Skeletal muscle cell (primary cell): ENCODE measurements around the gene CPLANE2.
"Not testable (repeated sequence)": the region's sequence is repeated elsewhere in the genome, so short reads cannot be mapped to it uniquely, and the experiment has no call there.

Experiments
- DNase-seq: peaks from one replicate; pipeline ENCODE4 v3.0.0-alpha.2; 2010; ENCODE audit warnings: low read depth
- H3K4me3 ChIP-seq: 2 replicates; pipeline ENCODE4 v1.5.1; 2011; ENCODE audit warnings: low read depth, mild to moderate bottlenecking, control low read depth, low read length, moderate library complexity

Gene CPLANE2

DNA sequence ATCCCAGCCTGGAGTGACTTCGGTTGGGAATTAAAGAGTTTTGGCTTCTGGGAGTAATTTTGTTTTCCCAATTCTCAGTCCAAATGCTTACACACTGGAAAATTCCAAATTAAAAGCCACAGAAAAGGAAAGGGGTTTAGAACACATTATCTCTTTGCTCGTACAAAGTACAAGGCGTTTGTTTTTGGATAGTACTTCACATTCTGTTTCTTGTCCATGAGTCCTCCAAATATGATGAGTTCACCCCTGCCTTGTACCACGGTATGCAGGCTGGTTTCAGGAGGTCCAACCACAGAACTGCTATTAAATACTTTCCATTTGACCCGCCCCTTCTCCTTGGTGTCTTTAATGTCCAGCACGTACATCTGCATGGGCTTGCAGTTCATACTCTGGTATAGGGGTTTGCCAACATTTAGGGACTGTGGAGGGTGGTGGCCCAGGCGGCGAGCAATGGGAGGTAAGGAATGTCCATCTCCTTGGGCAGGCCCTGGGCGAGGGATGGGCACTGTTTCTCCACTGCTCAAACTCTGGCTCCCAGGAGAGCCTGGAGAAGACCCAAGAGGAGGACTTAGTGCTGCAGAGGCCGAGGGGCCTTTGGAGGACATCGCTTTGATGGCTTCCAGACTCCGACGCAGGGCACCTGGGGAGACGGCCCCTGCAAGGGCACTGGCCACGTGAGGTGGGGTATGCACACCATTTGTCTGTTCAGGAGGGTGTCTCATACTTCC lies 13.7 kb upstream of the CPLANE2 start:
- H3K4me3 ChIP-seq: no peak overlapping the region
- DNase-seq: no peak

DNA sequence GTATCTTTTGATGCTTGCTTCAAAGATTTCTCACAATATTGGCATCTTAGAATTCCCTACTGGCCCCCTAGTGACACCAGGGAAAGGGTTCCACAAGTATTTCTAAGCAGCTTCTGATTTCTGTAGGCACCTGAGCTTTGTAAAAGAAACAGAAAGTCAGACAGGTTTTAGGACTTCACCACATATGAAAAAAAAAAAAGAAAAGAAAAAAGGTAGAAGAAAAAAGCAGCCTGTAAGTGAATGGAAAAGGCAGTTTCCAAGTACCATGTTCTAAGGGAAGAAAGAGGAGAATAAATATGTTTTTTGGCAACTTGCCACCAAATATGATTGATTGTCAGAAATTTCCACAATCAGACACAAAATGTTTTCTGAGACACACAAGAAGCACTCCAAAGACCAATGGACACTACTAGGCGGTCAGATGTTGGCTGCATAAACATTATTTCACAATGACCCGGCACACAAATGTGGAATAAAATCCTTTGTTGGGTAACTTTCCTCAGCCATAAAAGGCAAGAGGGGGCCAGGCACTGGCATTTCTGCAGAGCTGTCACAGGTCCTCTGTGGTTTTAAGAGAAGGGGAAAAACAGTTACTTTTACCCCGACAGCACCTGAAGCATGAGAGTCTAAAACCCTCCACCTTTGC lies 12.7 kb upstream of the CPLANE2 start:
- no peak overlapping the region for H3K4me3 ChIP-seq

DNA sequence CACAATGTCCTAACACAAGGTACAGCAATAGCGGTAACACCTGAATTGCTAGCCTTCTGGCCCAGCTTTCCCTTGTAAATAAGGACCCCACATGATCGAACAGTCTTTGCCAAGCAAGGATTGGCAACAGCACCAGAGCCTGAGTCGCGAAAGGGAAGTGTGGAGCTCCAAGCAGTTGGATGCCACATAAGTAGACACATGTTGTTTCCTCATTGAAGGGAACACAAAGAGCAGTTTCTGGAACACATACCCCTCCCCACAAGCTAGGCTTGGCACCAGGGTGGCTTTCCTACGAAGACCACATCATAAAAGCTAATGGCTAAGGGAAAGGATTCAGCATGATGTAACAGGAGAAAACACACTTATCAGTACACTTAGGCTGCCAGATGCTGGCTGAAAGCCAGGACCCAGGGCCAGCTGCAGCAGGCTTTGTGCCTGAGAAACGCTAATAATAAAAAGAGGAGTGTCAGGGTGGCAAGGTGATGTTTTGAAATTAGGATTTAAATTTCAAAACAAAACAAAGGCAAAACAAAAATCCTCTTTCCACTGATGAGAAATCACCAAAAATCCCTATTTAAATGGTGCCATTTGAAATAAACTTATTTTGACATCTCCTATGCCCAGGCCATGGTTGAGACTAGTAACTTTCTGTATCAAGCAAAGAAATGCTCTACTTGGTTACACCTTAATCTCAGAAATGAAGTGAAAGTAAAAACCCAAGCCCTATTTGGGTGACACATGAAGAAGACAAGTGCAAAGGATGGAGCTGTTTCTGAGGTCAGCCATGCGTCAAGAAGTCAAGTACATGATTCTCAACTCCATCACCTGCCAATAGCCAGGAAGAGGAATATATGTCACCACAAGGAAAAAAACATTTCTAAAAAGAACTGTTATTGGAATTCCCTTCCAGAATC lies 11.9 kb upstream of the CPLANE2 start:
- peak; percentile 90 for DNase-seq
- H3K4me3 ChIP-seq: no peak overlapping the region

More for the DNA sequence above, 12.7 kb upstream of the CPLANE2 start:
- DNase-seq: peak; percentile 64

DNA sequence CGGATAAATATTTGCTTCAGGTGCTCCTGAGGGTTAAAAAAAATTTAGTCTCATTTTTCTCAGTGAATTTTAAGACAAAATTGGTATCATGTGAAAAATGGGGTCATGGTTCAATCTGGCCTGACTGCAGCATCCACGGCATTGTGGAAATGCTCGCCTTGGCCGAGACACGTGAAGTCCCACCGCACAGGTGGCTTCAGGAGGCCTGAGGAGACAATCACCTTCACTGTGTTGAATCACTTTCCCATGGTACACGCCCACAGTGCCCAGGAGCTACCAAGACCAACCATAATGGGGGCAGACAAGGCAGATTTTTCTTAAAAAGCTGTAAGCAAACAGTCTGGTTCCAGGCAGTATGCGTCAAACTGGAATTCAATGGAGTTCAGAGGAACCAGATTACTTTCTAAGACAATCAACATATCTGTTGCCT lies 11.0 kb upstream of the CPLANE2 start:
- H3K4me3 ChIP-seq: no peak overlapping the region
- no peak for DNase-seq

DNA sequence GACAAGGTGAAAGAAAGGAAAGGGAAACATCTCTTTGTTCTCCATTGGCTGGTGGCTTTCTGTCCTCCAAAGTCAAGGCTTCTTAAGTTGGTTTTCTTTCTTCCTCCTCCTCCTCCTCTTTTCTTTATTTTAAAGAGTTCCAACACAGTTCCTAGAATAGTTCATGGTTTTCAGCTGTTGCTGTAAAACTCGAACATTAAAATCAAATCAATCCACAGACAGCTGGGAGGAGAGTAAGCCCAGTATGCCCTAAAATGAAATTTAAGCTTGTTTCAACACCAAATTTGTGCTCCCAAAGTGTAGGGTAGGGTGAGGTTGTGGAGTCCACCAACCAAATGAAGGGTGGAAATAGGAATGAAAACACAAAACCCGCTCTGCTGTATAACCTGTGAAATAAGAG lies 10.5 kb upstream of the CPLANE2 start:
- no peak overlapping the region for H3K4me3 ChIP-seq
- no peak for DNase-seq

DNA sequence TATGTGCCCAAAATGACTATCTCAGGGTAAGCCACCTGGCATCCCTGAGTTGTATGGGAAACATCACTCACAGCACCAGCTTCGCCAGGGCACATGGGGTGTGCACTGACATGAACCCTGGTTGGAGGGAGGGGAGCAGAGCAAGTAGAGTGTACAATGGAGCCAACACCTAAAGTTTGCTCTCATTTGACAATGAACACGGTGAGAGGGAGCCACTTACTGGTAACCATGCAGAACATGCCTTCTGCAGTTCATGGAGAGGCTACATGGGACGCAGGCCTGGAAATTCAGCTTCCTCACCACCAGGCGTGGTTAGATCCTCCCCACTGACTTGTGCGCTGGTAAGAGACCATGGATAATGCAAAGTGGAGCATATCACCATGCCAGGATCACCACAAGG lies 10.0 kb upstream of the CPLANE2 start:
- DNase-seq: no peak
- no peak overlapping the region for H3K4me3 ChIP-seq

DNA sequence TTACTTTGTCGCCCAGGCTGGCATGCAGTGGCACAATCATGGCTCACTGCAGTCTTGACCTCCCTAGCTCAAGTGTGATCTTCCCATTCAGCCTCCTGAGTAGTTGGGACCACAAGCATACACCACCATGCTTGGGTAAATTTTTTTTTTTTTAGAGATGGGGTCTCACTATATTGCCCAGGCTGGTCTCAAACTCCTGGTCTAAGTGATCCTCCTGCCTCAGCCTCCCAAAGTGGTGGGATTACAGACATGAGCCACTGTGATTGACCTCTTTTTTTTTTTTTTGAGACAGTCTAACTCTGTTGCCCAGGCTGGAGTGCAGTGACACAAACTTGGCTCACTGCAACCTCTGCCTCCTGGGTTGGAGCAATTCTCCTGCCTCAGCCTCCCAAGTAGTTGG lies 9.3 kb upstream of the CPLANE2 start:
- not testable (repeated sequence) for H3K4me3 ChIP-seq

DNA sequence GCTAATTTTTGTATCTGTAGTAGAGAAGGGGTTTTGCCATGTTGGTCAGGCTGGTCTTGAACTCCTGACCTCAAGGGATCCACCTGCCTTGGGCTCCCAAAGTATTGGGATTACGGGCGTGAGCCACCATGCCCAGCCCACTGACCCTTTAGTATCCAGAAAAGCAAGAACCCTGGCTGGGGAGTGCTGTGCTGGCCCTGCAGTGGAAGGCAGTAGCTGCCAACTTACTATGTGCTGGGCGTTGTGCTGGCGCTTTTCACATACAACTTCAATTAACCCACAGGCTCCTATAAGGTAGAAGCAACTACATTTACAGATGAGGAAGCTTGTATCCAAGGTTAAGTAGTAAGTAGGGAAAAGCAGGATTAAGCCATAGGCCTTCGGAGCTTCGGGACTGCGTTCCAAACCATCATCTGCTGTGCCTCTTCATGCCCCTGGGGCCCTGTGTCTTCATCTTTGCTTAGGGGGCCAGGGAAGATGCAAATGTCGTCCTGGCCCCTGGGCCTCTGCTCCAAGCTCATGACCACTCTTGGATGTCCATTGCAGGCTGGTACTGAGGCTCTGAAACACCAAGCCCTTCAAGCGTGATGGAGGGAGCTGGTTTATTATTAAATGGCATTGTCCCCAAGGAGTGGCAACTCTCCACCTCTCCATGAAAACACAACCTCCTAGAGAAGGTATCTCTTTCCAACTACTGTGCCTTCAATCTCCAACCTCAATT lies 8.7 kb upstream of the CPLANE2 start:
- no peak for DNase-seq
- no peak overlapping the region for H3K4me3 ChIP-seq

More for the DNA sequence above, 9.3 kb upstream of the CPLANE2 start:
- not testable (repeated sequence) for DNase-seq

DNA sequence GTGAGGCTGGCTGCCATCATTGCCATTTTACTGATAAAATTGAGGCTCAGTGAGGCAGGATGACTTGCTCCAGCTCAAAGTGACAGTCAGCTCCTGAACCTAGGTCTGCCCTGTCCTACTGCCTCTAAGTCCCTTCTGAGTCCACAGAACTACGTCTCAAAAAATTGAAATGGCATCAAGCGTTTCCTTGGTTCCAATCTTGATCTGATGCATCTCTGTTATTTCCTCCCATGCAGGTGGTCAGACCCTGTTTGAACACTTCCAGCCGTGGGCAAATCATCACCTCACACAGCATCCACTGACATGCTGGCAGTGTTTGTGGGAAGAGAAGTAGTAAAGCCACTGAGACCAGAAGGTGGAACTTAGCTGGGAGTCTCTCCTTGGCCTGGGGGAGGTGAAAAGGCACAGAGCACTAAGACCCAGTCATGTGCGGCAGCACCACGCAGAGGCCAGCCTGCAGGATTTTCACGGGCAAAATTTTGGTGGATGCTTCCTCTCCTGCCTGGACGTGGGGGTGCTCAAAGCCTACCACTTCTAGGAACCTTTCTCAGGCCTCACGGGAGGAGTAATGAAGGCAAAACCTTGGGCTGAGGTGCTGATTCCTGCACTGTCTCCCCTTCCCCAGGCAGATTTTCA lies 7.8 kb upstream of the CPLANE2 start:
- DNase-seq: no peak
- no peak overlapping the region for H3K4me3 ChIP-seq

DNA sequence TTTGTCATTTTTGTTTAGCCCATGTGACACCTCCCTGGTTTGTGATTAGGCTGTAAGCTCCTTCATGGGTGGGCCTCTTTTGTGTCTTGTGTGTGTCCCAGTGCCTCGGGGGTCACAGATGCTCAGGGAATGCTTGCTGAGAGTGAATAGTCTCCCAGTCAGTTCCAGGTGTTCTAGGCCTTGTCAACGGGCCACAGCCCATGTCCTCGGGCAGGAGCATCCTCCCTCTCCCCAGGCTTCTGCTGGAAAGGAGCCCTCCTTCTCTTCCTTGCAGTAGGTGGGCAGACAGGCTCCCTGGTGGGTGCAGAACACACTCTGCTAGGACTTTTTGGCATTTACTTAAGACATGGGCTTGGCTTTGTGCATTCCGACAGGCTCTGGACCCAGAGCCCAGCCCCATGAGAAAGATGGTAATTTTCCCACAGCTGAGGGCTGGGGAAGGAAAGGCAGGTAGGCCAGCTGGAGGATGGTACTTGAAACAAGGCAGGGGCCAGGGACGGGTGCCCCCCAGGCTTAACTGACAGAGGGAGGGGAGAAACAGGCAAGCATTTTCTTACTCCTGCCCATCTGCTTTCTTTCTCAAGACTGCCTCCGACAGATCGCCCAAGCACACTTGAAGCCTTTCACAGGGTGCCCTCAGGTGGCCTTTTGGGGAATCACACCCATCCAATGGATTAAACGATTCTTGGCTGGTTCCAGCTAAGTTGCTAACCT lies 7.1 kb upstream of the CPLANE2 start:
- H3K4me3 ChIP-seq: no peak overlapping the region
- peak; percentile 31 for DNase-seq

DNA sequence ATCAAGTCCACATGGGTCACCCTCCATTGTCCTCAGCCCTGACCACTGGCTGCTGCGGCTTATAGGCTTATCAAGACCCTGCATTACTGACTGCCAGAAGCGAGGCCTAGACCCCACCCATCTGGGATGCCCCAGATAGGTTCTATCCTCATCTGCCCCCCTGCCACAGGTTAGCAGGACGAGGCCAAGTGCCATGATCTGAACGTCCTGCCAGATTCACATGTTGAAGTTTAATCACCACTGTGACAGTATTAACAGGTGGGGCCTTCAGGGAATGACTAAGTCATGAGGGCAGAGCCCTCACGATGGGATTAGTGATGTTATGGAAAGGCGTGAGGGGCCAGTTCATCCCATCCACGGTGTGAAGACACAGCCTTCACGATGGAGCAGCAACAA lies 6.2 kb upstream of the CPLANE2 start:
- no peak for DNase-seq
- no peak overlapping the region for H3K4me3 ChIP-seq

DNA sequence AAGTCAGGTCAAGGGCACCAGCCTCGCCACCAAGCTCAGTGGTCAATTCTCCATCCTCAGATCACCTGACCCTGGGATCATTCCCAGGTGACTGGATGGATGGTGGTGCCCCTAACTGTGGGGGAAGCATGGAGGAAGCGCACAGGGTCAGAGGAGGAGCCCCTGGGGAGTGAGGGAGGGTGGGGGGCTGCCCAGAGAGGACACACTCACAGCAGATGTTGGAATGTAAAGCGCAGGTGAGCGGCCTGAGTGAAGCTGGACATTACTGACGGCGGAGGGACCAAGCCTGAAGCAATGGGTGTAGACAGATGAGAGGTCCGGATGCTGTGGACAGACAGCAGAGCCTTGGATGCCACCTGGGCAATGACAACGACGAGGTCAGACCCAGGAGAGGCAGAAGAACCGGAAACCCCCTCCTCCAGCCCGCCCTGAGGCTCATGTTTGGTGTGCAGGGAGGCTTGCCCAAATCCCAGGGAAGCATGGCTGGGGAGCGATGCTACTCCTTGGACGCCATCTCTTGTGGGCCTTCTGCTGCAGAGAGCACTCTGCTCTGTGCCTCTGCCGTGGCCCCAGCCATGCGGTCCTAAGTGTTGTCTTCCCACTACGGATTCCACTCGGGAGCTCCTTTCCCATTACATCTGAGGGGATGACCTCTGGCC lies 5.7 kb upstream of the CPLANE2 start:
- H3K4me3 ChIP-seq: no peak overlapping the region
- DNase-seq: no peak

DNA sequence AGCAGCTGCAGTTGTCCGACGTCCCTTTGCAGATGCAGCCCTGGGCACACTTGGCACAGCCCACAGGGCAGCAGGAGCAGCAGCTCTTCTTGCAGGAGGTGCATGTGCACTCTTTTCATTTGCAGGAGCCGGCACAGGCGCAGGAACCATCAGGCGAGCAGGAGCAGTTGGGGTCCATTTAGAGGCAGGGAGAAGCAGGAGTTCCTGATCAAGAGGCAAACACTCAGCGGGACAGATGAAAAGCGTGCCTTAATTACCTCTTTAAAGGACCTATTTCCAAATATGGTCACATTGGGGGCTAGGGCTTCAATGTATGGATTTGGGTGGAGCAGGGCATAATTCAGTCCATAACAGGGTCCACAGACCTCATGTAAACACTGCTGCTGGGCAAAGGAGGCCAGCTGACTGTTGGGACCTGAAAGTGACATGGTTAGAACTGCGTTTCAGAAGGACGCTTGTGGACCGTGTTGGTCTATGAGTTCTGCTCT lies 4.3 kb upstream of the CPLANE2 start:
- no peak overlapping the region for H3K4me3 ChIP-seq
- no peak for DNase-seq

DNA sequence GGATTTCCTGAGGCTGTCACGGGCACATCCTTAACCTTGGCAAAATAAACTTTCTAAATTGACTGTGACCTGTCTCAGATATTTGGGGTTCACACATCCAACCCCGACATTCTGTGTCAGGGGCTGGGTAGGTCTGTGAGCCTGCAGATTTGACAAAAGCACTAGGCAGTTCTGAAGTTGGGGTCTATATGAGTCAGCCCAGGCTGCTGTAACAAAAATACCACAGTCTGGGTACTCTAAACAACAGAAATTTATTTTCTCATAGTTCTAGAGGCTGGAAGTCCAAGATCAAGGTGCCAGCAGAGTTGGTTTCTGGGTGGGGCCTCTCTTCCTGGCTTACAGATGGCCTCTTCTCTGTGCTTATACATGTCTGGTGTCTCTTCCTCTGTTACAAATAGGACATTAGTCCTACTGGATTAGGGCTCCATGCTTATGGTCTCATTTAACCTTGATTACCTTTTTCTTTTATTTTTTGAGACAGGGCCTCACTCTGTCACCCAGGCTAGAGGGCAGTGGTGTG lies 3.0 kb upstream of the CPLANE2 start:
- H3K4me3 ChIP-seq: no peak overlapping the region
- DNase-seq: no peak

DNA sequence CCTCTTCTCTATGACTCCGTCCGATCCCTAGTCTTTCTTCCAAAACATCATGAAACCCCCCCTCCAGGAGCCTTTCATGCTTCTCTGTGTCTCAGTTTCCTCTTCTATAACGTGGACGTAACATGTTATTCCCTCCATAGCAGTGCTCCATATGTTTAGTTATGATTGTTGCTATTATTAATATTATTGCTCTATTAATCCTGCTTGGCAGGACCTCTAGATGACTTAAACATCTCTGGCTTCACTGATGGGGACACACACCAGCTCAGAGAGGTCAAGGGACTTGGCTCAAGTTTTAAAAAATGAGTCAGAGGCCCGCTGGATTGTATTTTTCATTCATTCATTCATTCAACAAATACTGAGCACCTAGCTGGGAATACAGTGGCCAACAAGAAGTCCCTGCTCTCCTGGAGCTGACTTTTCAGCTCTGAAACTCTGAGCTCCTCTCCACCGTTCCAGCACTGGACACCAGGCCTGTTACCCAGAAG lies 404 bp upstream of the CPLANE2 start:
- H3K4me3 ChIP-seq: peak overlapping the region; percentile 67

DNA sequence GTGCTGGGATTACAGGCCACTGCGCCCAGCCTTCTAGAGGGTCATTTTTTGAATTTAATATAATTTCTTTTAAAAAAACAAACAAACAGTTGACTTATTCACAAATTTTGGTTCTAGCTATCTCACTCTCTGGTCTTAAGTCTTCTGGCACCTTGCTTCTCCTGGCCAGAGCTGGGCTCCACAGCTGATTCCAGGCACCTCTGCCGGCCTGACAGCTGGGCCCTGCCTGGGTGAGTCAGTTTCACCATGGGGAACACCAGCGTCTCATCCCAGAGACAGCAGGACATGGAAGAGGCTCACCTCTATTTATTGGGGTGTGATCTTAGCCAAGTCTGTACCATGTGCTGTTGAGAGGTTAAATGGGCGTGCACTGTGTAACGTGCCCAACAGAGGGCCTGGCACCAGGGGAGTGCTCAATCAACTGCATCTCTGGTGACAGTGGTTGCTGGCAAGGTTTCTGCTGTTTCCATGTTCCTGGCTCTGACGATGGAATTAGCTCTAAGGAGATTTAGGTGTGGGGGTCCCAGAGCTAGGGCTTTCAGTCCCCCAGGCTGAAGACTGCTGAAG lies 956 bp downstream of the CPLANE2 start:
- H3K4me3 ChIP-seq: peak overlapping the region; percentile 67
- no peak for DNase-seq

More for the DNA sequence above, 404 bp upstream of the CPLANE2 start:
- no peak for DNase-seq

DNA sequence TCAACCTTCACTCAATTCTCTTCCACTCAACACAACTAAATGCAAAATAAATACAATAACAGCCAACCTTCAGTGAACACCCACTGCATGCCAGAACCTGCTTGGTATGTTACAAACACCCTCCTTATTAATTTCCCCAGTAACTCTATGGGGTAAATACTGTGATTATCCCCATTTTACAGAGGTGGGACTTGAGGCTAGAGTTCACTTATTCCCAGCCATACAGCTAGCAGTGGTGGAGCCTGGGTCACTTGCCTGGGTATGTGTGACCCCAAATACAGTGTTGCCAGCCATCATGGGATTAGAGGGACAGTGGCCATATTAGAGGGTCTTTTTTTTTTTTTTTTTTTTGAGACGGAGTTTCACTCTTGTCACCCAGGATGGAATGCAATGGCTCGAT lies 1.6 kb downstream of the CPLANE2 start:
- no peak overlapping the region for H3K4me3 ChIP-seq
- DNase-seq: no peak
